Measurements from ENCODE around the gene CLEC18A.
"Not testable (repeated sequence)": the region's sequence is repeated elsewhere in the genome, so short reads cannot be mapped to it uniquely, and the experiment has no call there.

The CLEC18A gene

DNA sequence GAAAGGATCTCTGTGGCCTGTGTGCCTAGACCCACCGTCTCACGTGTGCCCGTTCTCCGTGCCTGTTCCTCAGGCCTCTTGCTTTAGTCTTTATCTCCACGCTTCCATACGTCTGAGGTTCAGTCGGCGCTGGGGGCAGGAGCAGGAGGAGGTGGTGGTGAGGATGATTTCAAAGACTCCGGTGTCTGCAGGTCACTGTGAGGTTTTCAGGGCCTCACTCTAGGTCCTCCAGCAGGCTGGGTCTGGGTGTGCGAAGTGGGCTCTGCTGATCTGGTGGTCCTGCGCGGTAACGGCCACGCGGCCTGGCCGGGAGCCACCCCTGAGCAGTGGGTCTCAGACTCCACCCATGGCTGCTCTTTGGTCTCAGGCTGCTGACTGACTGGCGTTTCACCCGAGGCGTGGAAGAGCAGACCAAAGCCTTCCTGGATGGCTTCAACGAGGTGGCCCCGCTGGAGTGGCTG lies 14.4 kb upstream of the CLEC18A start:
- H3K4me3 Mint-ChIP-seq = no peak overlapping the region
- ATAC-seq (no peak), DNase-seq (ENCODE audit: low spot score in 2 of 2) (no peak)
- H3K36me3 Mint-ChIP-seq = peaks cover 64% of the 10 kb centered on the region
- no peaks in the 10 kb centered on the region for H3K9me3 Mint-ChIP-seq
- H3K4me1 Mint-ChIP-seq = no peaks in the 10 kb centered on the region
- H3K27ac Mint-ChIP-seq = no peak overlapping the region

GRCh38 chr16:69937465-69937951 lies 13.6 kb upstream of the CLEC18A start:
- H3K36me3 Mint-ChIP-seq = peaks cover 64% of the 10 kb centered on the region
- DNase-seq (ENCODE audit: low spot score in 2 of 2) (no peak), ATAC-seq (no peak)
- no peak overlapping the region for H3K4me3 Mint-ChIP-seq
- no peak overlapping the region for H3K27ac Mint-ChIP-seq
- H3K9me3 Mint-ChIP-seq = no peaks in the 10 kb centered on the region
- H3K4me1 Mint-ChIP-seq = no peaks in the 10 kb centered on the region

DNA sequence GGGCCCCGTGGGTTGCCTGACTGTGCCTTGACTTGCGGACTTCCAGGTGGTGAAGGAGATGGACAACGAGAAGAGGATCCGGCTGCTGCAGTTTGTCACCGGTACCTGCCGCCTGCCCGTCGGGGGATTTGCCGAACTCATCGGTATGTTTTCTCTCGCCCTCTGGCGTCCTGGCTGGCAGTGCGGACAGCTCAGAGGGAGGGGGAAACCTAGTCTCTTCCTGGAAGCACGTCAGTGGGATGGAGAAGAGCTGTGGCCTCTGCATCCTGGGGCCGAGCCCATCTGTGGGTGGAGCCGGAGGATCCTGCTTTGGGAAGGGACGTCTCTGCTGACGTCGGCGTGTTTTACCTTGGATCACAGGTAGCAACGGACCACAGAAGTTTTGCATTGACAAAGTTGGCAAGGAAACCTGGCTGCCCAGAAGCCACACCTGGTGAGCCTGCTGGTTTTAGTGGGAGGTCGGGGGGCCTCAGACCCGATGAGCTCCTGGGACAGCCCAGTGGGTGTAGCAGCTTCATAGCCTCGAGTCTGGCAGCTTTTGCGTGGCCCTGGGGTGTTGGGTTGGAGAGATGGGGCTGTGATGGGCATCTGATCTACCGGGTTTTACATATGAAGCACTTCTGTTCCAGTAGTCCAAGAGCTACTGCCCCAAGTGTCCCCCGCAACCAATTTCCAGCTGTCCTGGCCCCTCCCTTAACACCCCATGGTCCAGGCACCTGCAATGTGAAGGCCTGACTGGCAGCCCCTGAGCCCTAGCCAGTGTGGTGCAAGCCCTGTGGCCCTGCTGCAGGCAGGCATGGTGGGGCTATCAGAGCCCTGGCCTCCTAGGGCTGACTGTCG lies 11.9 kb upstream of the CLEC18A start:
- no peak for DNase-seq (ENCODE audit: low spot score in 2 of 2)
- H3K4me1 Mint-ChIP-seq = no peaks in the 10 kb centered on the region
- no peak overlapping the region for H3K27ac Mint-ChIP-seq
- H3K4me3 Mint-ChIP-seq = no peak overlapping the region
- peaks cover 53% of the 10 kb centered on the region for H3K36me3 Mint-ChIP-seq
- ATAC-seq = no peak
- no peaks in the 10 kb centered on the region for H3K9me3 Mint-ChIP-seq

GRCh38 chr16:69939821-69940585 lies 11.1 kb upstream of the CLEC18A start:
- ATAC-seq = no peak

DNA sequence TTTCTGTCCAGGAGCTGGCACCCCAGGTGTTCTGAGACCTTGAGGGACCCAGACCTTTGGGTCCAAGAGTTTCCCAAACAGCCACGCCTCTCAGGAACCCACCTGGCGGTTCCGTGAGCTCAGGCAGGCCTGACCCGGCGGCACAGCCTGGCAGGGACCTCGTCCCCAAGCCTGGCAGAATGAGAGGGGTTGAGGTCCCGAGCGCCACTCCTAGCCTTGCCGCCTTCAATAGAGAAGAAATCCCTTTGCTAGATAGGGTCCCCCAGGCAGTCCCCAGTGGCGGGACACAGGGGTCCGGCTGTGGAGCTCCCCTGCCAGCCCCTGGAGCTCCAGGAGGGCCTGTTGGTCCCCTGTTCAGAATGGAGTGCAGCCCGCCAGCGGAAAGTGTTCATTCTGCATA lies 10.5 kb upstream of the CLEC18A start:
- Mint-ChIP-seq H3K9me3 (no peaks in the 10 kb centered on the region), H3K4me3 (no peak overlapping the region), H3K36me3 (peaks cover 42% of the 10 kb centered on the region), H3K27ac (peak overlapping the region; percentile 52), H3K4me1 (no peaks in the 10 kb centered on the region)
- DNase-seq (ENCODE audit: low spot score in 2 of 2) (no peak), ATAC-seq (no peak)

More at GRCh38 chr16:69939821-69940585, 11.1 kb upstream of the CLEC18A start:
- Mint-ChIP-seq H3K4me3 (no peak overlapping the region), H3K9me3 (no peaks in the 10 kb centered on the region), H3K27ac (peak overlapping the region; percentile 52), H3K36me3 (peaks cover 48% of the 10 kb centered on the region), H3K4me1 (no peaks in the 10 kb centered on the region)
- no peak for DNase-seq (ENCODE audit: low spot score in 2 of 2)

- DNase-seq (ENCODE audit: low spot score in 2 of 2) (no peak), ATAC-seq (no peak)
- H3K9me3 Mint-ChIP-seq = no peaks in the 10 kb centered on the region
- H3K4me3 Mint-ChIP-seq = no peak overlapping the region
- H3K4me1 Mint-ChIP-seq = no peaks in the 10 kb centered on the region
- peaks cover 37% of the 10 kb centered on the region for H3K36me3 Mint-ChIP-seq
- H3K27ac Mint-ChIP-seq = no peak overlapping the region
These were observed 9.7 kb upstream of the CLEC18A start for GRCh38 chr16:69941251-69942098.

DNA sequence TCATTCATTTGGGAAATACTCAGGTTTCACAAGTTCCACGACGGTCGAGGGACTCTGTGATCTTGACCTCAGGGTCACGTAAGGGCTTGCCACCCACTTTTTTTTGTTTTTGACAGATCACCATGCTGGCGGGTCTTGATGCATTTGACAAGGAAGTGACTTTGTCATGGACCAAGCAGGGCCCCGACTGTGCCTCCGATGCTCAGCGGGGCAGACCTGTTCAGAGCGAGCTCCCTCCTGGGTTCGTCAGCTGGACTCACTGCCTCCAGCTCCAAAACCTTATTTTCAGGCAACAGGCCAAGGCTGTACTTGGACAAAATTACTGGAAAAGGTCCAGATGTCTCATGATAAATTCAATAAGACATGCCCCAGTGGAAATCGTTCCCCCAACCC lies 9.0 kb upstream of the CLEC18A start:
- H3K27ac Mint-ChIP-seq = no peak overlapping the region
- ATAC-seq = no peak
- H3K36me3 Mint-ChIP-seq = peaks cover 30% of the 10 kb centered on the region
- H3K9me3 Mint-ChIP-seq = no peaks in the 10 kb centered on the region
- no peak overlapping the region for H3K4me3 Mint-ChIP-seq
- H3K4me1 Mint-ChIP-seq = no peaks in the 10 kb centered on the region
- DNase-seq (ENCODE audit: low spot score in 2 of 2) = no peak

DNA sequence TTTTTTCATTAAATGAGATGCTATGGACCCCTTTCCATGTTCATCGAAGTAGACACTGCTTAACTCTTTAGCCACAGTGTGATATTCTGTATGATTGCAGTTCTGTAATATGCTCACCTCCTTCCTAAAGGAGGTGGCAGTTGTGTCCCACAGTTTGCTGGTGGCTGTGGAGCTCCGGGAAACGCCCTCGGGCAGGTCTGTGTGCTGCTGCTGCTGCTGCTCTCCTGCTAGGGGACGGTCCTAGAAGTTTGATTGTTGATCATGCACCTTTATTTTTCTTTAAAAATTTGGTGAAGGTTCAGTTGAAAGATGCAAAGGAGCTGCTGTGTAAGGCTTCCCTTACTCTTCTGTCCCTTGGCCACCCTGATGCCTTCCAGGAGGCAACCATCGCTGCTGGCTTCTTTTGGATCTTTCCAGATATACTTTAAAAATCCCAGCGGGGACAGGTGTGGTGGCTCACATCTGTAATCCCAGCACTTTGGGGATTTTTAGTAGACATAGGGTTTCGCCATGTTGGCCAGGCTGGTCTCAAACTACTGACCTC lies 8.4 kb upstream of the CLEC18A start:
- no peak for DNase-seq (ENCODE audit: low spot score in 2 of 2)
- Mint-ChIP-seq H3K9me3 (no peaks in the 10 kb centered on the region), H3K27ac (no peak overlapping the region), H3K4me1 (no peaks in the 10 kb centered on the region), H3K36me3 (peaks cover 24% of the 10 kb centered on the region), H3K4me3 (no peak overlapping the region)
- no peak for ATAC-seq

GRCh38 chr16:69943241-69944036 lies 7.7 kb upstream of the CLEC18A start:
- not testable (repeated sequence) for H3K4me1 Mint-ChIP-seq; DNase-seq (ENCODE audit: low spot score in 2 of 2); H3K27ac Mint-ChIP-seq; H3K9me3 Mint-ChIP-seq; ATAC-seq; H3K4me3 Mint-ChIP-seq
- peaks cover 17% of the 10 kb centered on the region for H3K36me3 Mint-ChIP-seq

GRCh38 chr16:69950411-69950810 lies 723 bp upstream of the CLEC18A start:
- H3K9me3 Mint-ChIP-seq; H3K4me3 Mint-ChIP-seq; DNase-seq (ENCODE audit: low spot score in 2 of 2); H3K27ac Mint-ChIP-seq; H3K4me1 Mint-ChIP-seq; H3K36me3 Mint-ChIP-seq; ATAC-seq: not testable (repeated sequence)

GRCh38 chr16:69951672-69952031 lies 518 bp downstream of the CLEC18A start:
- not testable (repeated sequence) for H3K4me1 Mint-ChIP-seq; H3K4me3 Mint-ChIP-seq; DNase-seq (ENCODE audit: low spot score in 2 of 2); H3K36me3 Mint-ChIP-seq; H3K9me3 Mint-ChIP-seq; H3K27ac Mint-ChIP-seq
- ATAC-seq = peak; percentile 33

DNA sequence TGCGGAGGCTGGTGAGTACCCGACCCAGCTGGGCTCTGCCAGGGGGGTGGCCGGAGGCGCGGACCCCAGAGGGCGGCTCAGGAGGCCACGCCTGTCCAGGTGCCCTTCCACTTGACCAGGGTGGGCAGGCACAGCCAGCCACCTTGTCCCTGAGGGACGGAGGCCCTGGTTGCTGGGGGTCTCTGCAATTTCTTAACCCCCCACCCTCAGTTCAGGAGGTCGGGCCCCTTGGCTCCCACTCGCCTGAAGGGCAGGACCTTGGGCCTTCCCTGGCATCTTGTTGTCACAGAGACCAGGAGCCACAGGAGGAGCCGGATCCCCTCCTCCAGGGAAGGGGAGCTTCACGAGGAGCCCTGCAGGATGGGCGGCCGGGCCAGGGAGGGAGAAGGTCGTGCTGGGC lies 982 bp downstream of the CLEC18A start:
- ATAC-seq = peak; percentile 34

DNA sequence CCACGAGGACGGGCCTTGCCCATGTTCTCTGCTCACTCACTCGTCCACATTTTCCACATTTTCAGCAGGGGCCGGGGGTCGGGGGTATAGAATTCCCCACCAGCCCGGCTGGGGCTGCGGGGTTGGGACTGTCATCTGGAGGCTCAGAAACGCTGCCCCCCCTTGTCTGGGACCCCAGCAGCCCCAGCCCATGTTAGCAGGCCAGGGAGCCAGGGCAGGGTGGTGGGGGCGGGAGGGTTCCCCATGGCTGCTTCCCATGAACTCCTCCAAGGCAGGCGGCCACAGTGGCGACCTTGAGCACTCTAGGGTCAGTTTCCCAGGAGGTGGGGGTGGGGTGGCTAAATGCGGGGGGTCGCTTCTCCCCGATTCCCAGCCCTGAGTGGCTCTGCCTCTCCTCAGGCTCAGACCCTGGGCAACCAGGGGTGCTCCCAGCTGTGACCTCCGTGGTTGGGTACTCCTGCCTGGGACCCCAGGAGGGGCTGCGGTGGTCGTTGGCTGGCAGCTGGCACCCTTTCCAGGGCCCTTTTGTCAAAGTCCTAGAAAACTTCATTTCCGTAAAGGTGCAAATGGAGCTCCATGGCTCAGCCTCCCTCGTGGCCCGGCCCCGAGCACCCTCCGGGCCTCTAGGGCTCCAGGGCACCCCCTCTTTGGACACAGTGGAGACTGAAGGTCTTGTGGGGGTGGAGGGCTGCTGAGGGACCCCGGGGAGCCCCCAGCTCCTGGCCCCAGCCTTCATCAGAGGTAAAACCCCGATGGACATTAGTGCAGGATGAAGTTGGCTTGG lies 1.6 kb downstream of the CLEC18A start:
- DNase-seq (ENCODE audit: low spot score in 2 of 2); H3K36me3 Mint-ChIP-seq; H3K4me3 Mint-ChIP-seq; H3K4me1 Mint-ChIP-seq; H3K27ac Mint-ChIP-seq; ATAC-seq; H3K9me3 Mint-ChIP-seq: not testable (repeated sequence)

More for the DNA sequence above, 982 bp downstream of the CLEC18A start:
- H3K9me3 Mint-ChIP-seq; H3K27ac Mint-ChIP-seq; DNase-seq (ENCODE audit: low spot score in 2 of 2); H3K36me3 Mint-ChIP-seq; H3K4me3 Mint-ChIP-seq; H3K4me1 Mint-ChIP-seq: not testable (repeated sequence)

DNA sequence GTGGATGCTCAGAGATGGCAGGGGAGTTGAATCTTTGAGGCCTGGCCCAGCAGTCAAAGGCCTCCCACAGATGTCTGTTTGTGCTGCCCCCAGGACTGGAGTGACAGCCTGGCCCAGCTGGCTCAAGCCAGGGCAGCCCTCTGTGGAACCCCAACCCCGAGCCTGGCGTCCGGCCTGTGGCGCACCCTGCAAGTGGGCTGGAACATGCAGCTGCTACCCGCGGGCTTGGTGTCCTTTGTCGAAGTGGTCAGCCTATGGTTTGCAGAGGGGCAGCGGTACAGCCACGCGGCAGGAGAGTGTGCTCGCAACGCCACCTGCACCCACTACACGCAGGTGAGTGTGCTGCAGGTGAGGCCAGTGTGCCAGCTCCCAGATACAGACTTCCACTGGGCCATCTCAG lies 3.1 kb downstream of the CLEC18A start:
- not testable (repeated sequence) for H3K4me3 Mint-ChIP-seq; DNase-seq (ENCODE audit: low spot score in 2 of 2); H3K4me1 Mint-ChIP-seq; H3K9me3 Mint-ChIP-seq; H3K27ac Mint-ChIP-seq; ATAC-seq; H3K36me3 Mint-ChIP-seq

All from stimulated activated effector memory CD8-positive, alpha-beta T cell treated with anti-CD3 and anti-CD28 coated beads, Interleukin-12 subunit alpha, Interleukin-12 subunit beta, amount 100 ng/mL, for 72 hours (primary cell).